HG03196 (cell line): ENCODE measurements around the gene ITPKC.
A peak's percentile ranks its signal among the peaks of the same experiment; 100 is the strongest.

ENCODE experiments used
- ATAC-seq: cut with Tn5 transposase; IDR thresholded peaks from one replicate; pipeline ENCODE4 v1.9.1; 2021; ENCODE audit not compliant: unreplicated experiment

Gene ITPKC

DNA sequence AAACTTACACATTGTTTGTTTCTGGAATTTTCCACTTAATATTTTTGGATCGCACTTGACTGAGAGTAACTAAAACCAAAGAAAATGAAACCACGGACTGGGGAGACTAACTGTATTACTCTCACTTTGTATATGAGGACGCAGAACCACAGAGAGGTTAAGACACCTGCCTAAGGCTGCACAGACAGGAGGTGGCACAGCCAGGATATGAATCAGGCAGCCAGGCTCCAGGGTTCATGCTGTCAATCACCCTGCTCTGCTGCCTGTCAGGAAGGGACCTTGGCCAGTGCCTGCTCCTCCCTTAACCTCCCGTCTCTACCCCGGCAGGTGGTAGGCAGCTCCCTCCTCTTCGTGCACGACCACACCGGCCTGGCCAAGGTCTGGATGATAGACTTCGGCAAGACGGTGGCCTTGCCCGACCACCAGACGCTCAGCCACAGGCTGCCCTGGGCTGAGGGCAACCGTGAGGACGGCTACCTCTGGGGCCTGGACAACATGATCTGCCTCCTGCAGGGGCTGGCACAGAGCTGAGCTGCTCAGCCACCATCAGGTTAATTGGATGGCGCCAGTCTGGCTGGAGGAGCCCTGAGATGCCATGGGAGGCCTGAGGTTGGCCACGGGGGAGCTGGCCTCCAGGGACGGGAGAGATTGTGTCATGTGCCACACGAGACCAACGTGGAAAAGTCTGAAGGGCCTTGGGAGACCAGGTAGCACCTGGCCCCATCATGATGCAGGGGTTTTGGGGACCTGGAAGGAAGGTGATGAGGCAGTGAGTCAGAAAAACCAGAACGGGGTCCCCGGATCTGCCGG is 22.3 kb downstream of the ITPKC start:
- ATAC-seq, result no peak

DNA sequence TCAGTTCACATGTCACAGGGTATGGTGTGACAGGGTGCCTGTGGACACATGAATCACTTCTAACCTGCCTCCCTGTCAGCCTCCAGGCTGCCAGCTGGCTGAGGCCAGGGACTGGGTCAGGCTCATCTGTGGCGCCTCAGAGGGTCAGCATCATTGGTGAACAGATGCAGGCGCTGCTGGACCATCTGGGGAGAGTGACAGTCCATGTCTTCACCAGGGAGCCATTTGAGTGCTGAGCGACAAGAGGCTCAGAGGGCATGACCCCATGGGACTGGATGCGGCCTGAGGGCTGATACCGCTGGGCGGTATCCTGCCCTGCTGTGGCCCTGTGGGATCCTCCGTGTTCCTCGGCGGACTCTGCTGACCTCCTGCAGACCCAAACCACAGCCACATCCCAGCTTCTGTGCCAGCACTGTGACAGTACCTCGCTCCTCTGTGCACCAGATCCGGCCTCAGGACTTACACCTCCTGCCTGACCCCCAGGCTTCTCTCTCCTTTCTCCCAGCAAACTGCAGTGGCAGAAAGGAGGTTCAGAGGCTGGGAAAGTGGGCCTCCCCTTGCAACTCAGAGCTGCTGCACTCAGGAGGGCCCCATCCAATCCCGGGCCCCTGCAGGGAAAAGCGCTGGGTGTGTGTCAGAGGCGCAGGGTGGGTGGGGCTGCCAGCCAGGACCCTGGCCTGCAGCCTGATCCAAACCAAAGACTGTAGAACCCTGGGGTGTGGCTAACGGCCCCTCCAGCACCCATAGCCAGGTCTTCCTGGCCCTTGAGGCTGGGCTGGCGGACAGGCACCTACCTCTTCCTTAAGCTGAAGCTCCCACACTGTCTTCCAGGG is 23.2 kb downstream of the ITPKC start:
- no peak for ATAC-seq

- no peak for ATAC-seq
Measured at GRCh38 chr19:40740747-40741146, 23.8 kb downstream of the ITPKC start.

GRCh38 chr19:40741527-40742390 is 24.8 kb downstream of the ITPKC start:
- no peak for ATAC-seq

- no peak for ATAC-seq
Measured at GRCh38 chr19:40742477-40742876, 25.6 kb downstream of the ITPKC start.

DNA sequence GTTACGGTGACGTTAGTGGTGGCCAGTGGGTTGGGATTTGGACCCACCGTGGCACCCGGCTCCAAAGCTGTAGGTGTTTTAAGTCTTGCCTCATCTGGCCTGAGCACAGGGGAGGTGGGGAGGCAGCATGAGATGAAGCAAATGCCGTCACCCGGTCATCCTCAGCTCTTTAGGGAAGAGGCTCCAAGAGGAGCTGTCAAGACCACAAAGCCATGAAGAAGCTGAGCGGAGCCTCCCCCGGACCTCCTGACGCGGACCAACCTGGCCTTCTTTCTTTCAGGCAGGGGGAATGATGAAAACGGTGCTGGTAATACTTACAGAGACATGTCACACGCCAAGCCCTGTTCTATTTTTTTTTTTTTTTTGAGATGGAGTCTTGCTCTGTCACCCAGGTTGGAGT is 26.0 kb downstream of the ITPKC start:
- ATAC-seq, result no peak

GRCh38 chr19:40743926-40744325 is 27.0 kb downstream of the ITPKC start:
- no peak for ATAC-seq

GRCh38 chr19:40744554-40745401 is 27.9 kb downstream of the ITPKC start:
- no peak for ATAC-seq

GRCh38 chr19:40745402-40745780 is 28.5 kb downstream of the ITPKC start:
- ATAC-seq, result no peak

DNA sequence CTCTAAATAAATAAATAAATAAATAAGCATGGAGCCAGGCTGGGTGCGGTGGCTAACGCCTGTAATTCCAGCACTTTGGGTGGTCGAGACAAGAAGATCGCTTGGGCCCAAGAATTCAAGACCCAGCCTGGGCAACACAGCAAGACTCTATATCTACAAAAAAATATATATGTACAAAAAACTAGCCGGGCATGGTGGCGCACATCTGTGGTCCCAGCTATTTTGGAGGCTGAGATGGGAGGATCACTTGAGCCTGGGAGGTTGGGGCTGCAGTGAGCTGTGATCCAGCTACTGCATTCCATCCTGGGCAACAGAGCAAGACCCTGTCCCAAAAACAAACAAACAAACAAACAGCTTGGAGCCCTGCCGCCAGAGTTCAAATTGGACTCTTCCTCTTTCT is 30.6 kb downstream of the ITPKC start:
- ATAC-seq, result no peak

- ATAC-seq, result peak; percentile 83
Measured at GRCh38 chr19:40750058-40750873, 33.4 kb downstream of the ITPKC start, which contains the start of gene ACTMAP. TSS of gene ACTMAP (minus strand) at chr19:40750477. CDS start at chr19:40749803, 674 bp downstream.

- ATAC-seq, result peak; percentile 48
Measured at GRCh38 chr19:40750874-40751537, 34.1 kb downstream of the ITPKC start, which contains the start of gene SNRPA. TSS of gene SNRPA (plus strand) at chr19:40751203. CDS start at chr19:40751409, 206 bp downstream.

DNA sequence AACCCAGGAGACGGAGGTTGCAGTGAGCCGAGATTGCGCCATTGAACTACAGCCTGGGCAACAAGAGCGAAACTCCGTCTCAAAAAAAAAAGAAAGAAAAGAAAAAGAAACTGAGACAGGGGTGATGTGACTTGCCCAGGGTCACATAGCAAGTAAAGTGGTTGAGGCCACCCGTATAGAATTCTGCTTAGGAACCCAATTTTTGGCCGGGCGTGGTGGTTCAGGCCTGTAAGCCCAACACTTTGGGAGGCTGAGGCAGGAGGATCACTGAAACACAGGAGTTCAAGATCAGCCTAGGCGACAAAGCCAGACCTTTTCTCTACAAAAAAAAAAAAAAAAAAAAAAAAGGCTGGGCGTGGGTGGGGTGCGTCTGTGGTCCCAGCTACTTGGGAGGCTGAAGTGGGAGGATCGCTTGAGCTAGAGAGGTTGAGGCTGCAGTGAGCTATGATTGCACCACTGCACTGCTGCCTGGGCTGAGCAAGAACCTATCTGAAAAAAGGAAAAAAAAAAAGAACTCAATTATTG is 35.4 kb downstream of the ITPKC start:
- no peak for ATAC-seq

DNA sequence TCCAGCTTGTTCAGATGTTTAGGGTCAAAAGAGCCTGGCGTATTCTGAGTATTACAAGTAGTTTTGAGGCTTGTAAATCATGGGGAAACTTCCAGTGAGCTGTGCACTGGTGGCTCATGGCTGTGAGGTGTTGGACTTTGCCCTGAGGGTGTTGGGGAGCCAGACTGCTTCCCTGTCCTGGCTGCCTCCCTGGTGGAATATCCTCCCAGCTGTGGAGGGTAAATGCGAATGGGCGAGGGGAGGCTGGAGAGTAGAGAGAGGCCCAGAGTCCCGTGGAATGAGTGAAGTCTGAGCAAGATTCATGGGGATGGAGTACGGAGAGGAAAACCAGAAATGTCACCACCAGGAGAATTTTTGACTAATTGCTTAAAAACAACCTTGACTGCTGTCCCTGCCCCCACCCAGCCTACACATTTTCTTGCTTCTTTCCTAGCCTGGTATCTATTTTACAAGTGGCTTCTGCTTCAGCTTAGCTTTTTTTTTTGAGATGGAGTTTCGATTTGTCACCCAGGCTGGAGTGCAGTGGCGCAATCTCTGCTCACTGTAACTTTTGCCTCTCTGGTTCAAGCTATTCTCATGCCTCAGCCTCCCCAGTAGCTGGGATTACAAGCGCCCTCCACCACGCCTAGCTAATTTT is 37.8 kb downstream of the ITPKC start:
- ATAC-seq, result no peak

DNA sequence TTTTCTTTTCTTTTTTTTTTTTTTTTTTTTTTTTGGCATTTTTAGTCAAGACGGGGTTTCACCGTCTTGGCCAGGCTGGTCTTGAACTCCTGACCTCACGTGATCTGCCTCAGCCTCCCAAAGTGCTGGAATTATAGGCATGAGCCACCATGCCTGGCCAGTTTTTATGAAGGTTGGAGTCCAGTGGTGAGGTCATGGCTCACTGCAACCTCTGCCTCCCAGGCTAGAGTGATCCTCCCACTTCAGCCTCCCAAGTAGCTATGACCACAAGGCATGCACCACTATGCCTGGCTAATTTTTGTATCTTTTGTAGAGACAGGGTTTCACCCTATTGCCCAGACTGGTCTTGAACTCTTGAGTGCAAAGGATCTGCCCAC is 38.3 kb downstream of the ITPKC start:
- no peak for ATAC-seq

- ATAC-seq, result no peak
Measured at GRCh38 chr19:40755791-40756190, 38.9 kb downstream of the ITPKC start.

DNA sequence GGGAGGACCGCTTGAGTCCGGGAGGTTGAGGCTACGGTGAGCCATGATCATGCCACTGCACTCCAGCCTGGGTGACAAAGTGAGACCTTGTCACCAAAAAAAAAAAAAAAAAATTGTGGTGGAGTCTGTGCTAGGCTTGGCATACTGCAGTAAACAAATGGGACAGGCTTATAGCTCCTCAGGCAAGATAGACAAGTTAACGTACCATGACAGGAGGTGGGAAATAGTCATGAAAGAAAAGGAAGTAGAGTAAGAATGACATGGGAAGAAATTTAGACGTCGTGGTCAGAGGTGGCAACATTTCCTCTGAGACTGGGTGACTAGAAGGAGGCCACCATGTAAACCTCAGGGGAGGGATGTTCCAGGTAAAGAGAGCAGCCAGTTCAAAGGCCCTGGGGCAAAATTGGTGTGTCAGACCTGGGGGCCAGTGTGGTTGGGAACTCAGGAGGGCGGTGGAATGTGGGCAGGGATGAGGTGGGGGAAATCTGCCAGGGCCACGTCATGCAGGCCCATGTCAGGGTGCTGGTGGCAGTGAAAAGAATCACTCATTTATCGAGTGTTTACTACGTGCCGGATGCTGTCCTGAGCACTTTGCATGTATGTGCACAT is 39.7 kb downstream of the ITPKC start:
- ATAC-seq, result no peak

DNA sequence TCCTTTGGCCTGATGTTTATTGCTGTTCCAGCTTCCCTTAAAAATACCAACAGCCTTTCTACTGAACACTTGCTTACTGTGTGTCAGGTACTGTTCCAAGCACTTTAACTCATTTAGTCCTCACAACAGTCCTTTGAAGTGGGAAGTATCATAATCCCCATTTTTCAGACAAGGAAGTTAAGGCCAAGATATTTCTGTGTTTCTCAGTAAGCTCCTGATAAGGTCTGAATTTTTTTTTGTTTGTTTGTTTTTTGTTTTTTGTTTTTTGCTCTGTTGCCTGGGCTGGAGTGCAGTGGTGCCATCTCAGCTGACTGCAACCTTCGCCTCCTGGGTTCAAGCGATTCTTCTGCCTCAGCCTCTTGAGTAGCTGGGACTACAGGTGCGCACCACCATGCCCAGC is 41.6 kb downstream of the ITPKC start:
- ATAC-seq, result no peak
